Liver (tissue), 9 donors: ENCODE measurements around the gene RNU1-2. TPM values are rescaled to one million over a fixed set of nuclear protein-coding genes. Genes with fewer than 3 reads are reported as not detected.

ENCODE experiments used
- DNase-seq: peaks from one replicate; pipeline ENCODE4 v3.0.0-alpha.2; 2017; ENCODE audit warnings: low spot score
- H3K27ac ChIP-seq, 2 donors: one replicate each; pipeline ENCODE4 v1.7.0; 2013; ENCODE audit warnings: inconsistent platforms in 2 of 2, low read length in 2 of 2, control low read depth in 1 of 2, low read depth in 1 of 2, mild to moderate bottlenecking in 1 of 2
- H3K27me3 ChIP-seq, 4 donors: one replicate each; pipeline versions ENCODE4 v1.6.1 to v1.7.0; 2013; ENCODE audit warnings: low read length in 3 of 4, inconsistent platforms in 1 of 4, mild to moderate bottlenecking in 1 of 4, moderate library complexity in 1 of 4; ENCODE audit not compliant: control insufficient read depth in 4 of 4, insufficient read depth in 4 of 4
- H3K36me3 ChIP-seq, 4 donors: one replicate each; pipeline versions ENCODE4 v1.6.1 to v1.7.0; 2013; ENCODE audit warnings: low read length in 3 of 4, mild to moderate bottlenecking in 3 of 4, low read depth in 1 of 4, moderate library complexity in 1 of 4; ENCODE audit not compliant: control insufficient read depth in 4 of 4, insufficient read depth in 3 of 4
- H3K4me1 ChIP-seq, 4 donors: one replicate each; pipeline versions ENCODE4 v1.6.1 to v1.7.0; 2013; ENCODE audit warnings: low read length in 3 of 4, mild to moderate bottlenecking in 3 of 4, moderate library complexity in 1 of 4; ENCODE audit not compliant: control insufficient read depth in 4 of 4, insufficient read depth in 4 of 4
- H3K4me3 ChIP-seq, 3 donors: one replicate each; pipeline versions ENCODE4 v1.6.1 to v1.7.0; 2013; ENCODE audit warnings: low read length in 3 of 3, control low read depth in 1 of 3, low read depth in 1 of 3, mild to moderate bottlenecking in 1 of 3
- H3K9ac ChIP-seq, 2 donors: one replicate each; pipeline ENCODE4 v1.7.0; 2013; ENCODE audit warnings: low read length in 2 of 2, mild to moderate bottlenecking in 2 of 2, moderate library complexity in 2 of 2, control low read depth in 1 of 2, low read depth in 1 of 2
- H3K9me3 ChIP-seq, 4 donors: one replicate each; pipeline versions ENCODE4 v1.6.1 to v1.7.0; 2013; ENCODE audit warnings: low read length in 3 of 4; ENCODE audit not compliant: control insufficient read depth in 4 of 4
- EGR1 ChIP-seq, 2 donors: IDR thresholded peaks; 2 replicates each; pipeline ENCODE4 v1.6.1; 2016 to 2018; ENCODE audit warnings: antibody characterized with exemption in 2 of 2, low read depth in 2 of 2
- FOXA1 ChIP-seq: IDR thresholded peaks from 2 replicates; pipeline ENCODE4 v1.6.1; 2016; ENCODE audit warnings: antibody characterized with exemption
- FOXA2 ChIP-seq: IDR thresholded peaks from 2 replicates; pipeline ENCODE4 v1.6.1; 2016; ENCODE audit warnings: antibody characterized with exemption
- GABPA ChIP-seq, 2 donors: IDR thresholded peaks in 1 of 2; conservative IDR thresholded peaks in 1 of 2; 2 replicates each; pipeline ENCODE4 v1.6.1; 2016; ENCODE audit warnings: antibody characterized with exemption in 2 of 2, mild to moderate bottlenecking in 1 of 2, moderate library complexity in 1 of 2
- HNF4G ChIP-seq: IDR thresholded peaks from 2 replicates; pipeline ENCODE4 v1.6.1; 2016; ENCODE audit warnings: antibody characterized with exemption
- NR2F2 ChIP-seq: IDR thresholded peaks from 2 replicates; pipeline ENCODE4 v1.6.1; 2016; ENCODE audit warnings: antibody characterized with exemption
- RAD21 ChIP-seq, 2 donors: IDR thresholded peaks; 2 replicates each; pipeline ENCODE4 v1.6.1; 2016; ENCODE audit warnings: antibody characterized with exemption in 2 of 2, mild to moderate bottlenecking in 2 of 2
- REST ChIP-seq: IDR thresholded peaks from 2 replicates; pipeline ENCODE4 v1.6.1; 2016; ENCODE audit warnings: antibody characterized with exemption, mild to moderate bottlenecking
- SP1 ChIP-seq: IDR thresholded peaks from 2 replicates; pipeline ENCODE4 v1.6.1; 2018; ENCODE audit warnings: antibody characterized with exemption, mild to moderate bottlenecking
- TAF1 ChIP-seq: conservative IDR thresholded peaks from 2 replicates; pipeline ENCODE4 v1.6.1; 2016; ENCODE audit warnings: antibody characterized with exemption, mild to moderate bottlenecking
- YY1 ChIP-seq: IDR thresholded peaks from 2 replicates; pipeline ENCODE4 v1.6.1; 2016; ENCODE audit warnings: antibody characterized with exemption, mild to moderate bottlenecking
- ZBTB33 ChIP-seq: IDR thresholded peaks from 2 replicates; pipeline ENCODE4 v1.6.1; 2016; ENCODE audit warnings: antibody characterized with exemption
- WGBS: extraction: QIAGEN DNeasy Blood & Tissue Kit; methylation state at CpG from one replicate; pipeline ENCODE4 v1.1.7; 2013; 5-methylcytosine and 5-hydroxymethylcytosine counted together
- polyA plus RNA-seq, 2 donors: library from polyadenylated mRNA; stranded (reverse) in 1 of 2; unstranded in 1 of 2; fragments of 200-250 nt in 1 of 2; fragments of >200 nt in 1 of 2; fragmentation: Nextera tagmentation in 1 of 2; extraction: Ambion mirVana in 1 of 2; gene quantifications; one replicate each; pipeline versions ENCODE4 v1.2.1 to v1.2.3, GENCODE V29; 2013 to 2015
- total RNA-seq, 2 donors: library from RNA; depleted of rRNA; stranded (reverse); fragments of >200 nt; gene quantifications; one replicate each; pipeline ENCODE4 v1.2.3, GENCODE V29; 2014
- TF ChIP-seq, protein P1 (sequence below): fragments of 150-350 bp; IDR thresholded peaks from 2 replicates; pipeline ENCODE4 v1.5.1; 2017; ENCODE audit warnings: improper control_type of control experiment, low read depth, low read length; ENCODE audit not compliant: missing input control
- TF ChIP-seq, protein P2 (sequence below): IDR thresholded peaks from 2 replicates; pipeline ENCODE4 v1.6.1; 2016; ENCODE audit warnings: antibody characterized with exemption
- TF ChIP-seq, protein P3 (sequence below): IDR thresholded peaks from 2 replicates; pipeline ENCODE4 v1.6.1; 2016; ENCODE audit warnings: antibody characterized with exemption
- donor health status: healthy.
- donor health status: healthy.
- donor health status: healthy.
- donor health status: healthy.
- donor health status: healthy.

Gene RNU1-2
- total and polyA plus RNA-seq, 4 donors = under 0.01 to 16.7 (median under 0.01) TPM; not detected in 1

DNA sequence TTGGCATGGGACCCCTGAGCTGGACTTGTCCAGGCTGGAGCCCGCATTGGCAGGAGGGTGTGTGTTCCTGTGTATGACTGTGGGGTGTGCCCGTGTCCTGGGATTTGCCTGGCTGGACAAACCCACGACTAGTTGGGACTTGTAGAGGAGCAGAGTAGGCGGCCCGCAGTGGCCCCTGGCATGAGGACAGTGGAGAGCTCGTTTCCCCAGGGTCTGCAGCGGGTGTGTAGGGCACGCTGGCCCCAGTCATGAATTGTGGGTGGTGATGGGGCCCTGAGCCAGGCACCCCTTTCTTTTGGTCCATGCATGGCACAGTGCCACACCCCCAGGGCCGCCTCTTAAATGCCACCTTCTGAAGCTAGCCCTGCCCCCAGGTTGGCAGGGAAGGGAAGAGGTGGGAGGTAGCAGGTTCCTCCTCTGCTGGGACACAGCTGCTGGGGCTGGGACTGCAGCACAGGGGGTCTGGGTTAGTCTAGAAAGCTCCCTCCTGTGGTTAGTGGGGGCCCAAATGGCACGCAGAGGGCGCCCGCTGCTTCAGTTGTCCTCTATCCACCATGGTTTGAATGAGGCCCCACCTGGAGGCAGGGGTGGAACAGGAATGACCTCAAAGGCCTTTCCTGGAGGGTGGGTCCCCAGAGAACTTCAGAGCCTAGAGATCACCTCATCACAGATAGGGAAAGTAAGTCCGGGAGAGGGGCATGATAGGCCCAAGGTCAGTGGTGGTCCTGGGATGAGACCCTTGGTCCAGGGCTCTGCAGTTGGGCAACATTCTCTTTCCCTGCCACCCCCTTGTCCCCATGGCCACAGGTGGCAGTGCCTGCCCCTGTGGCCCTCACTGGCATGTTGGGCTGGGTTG is 30.1 kb downstream of the RNU1-2 start:
- 93% methylated on average over 13 of the region's 13 CpGs for WGBS
- no peak overlapping the region for H3K27ac ChIP-seq
- no peaks in the 10 kb centered on the region for H3K9me3 ChIP-seq
- H3K9ac ChIP-seq = no peak overlapping the region
- H3K36me3 ChIP-seq = no peaks in the 10 kb centered on the region
- H3K4me3 ChIP-seq = no peak overlapping the region
- H3K27me3 ChIP-seq = no peaks in the 10 kb centered on the region
- H3K4me1 ChIP-seq = peaks cover 0 to 7% (median under 1%) of the 10 kb centered on the region in 4 donors
- TF ChIP-seq RAD21 (IDR thresholded peaks at IDR 0.05) = no peak
- no peak for TF ChIP-seq SP1
- TF ChIP-seq FOXA2 = no peak
- TF ChIP-seq, protein P1, sequence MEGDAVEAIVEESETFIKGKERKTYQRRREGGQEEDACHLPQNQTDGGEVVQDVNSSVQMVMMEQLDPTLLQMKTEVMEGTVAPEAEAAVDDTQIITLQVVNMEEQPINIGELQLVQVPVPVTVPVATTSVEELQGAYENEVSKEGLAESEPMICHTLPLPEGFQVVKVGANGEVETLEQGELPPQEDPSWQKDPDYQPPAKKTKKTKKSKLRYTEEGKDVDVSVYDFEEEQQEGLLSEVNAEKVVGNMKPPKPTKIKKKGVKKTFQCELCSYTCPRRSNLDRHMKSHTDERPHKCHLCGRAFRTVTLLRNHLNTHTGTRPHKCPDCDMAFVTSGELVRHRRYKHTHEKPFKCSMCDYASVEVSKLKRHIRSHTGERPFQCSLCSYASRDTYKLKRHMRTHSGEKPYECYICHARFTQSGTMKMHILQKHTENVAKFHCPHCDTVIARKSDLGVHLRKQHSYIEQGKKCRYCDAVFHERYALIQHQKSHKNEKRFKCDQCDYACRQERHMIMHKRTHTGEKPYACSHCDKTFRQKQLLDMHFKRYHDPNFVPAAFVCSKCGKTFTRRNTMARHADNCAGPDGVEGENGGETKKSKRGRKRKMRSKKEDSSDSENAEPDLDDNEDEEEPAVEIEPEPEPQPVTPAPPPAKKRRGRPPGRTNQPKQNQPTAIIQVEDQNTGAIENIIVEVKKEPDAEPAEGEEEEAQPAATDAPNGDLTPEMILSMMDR = no peak
- no peak for TF ChIP-seq EGR1 (IDR thresholded peaks at IDR 0.05; ENCODE audit: low read depth in 2 of 2)
- TF ChIP-seq, protein P2, sequence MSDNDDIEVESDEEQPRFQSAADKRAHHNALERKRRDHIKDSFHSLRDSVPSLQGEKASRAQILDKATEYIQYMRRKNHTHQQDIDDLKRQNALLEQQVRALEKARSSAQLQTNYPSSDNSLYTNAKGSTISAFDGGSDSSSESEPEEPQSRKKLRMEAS = no peak
- no peak for TF ChIP-seq YY1
- TF ChIP-seq REST = no peak
- no peak for TF ChIP-seq GABPA (IDR thresholded peaks at IDR 0.05 in 1 of 2, conservative IDR thresholded peaks at IDR 0.05 in 1 of 2)
- no peak for TF ChIP-seq NR2F2
- no peak for TF ChIP-seq ZBTB33
- TF ChIP-seq TAF1 = no peak
- no peak for TF ChIP-seq FOXA1
- TF ChIP-seq, protein P3, sequence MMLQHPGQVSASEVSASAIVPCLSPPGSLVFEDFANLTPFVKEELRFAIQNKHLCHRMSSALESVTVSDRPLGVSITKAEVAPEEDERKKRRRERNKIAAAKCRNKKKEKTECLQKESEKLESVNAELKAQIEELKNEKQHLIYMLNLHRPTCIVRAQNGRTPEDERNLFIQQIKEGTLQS = no peak
- TF ChIP-seq HNF4G = no peak
- DNase-seq = no peak
